GM12892 (cell line): Measurements from ENCODE around the gene C1RL.

Source experiments
- DNase-seq: peaks from one replicate; pipeline ENCODE4 v3.0.0; 2011; ENCODE audit not compliant: insufficient read length
- FAIRE-seq: peaks from 2 replicates; lab custom pipeline; 2011; peaks lifted over from hg19 to GRCh38; lab: Jason Lieb, UNC
- POLR2A ChIP-seq: IDR thresholded peaks from 2 replicates; pipeline ENCODE4 v1.6.1; 2011; ENCODE audit warnings: low read depth, low read length, control low read depth
- POLR2AphosphoS5 ChIP-seq: IDR thresholded peaks from 2 replicates; pipeline ENCODE4 v1.6.1; 2011; ENCODE audit warnings: low read depth, low read length, control low read depth
- TAF1 ChIP-seq: IDR thresholded peaks from 2 replicates; pipeline ENCODE4 v1.6.1; 2011; ENCODE audit warnings: low read depth, mild to moderate bottlenecking, control low read depth, low read length, borderline replicate concordance

The C1RL gene

GRCh38 chr12:7134396-7135166 is 25.6 kb upstream of the C1RL start:
- DNase-seq (no peak), FAIRE-seq (no peak)
- TF ChIP-seq POLR2A: no peak
- TF ChIP-seq POLR2AphosphoS5: no peak
- no peak for TF ChIP-seq TAF1

GRCh38 chr12:7131502-7131866 is 22.5 kb upstream of the C1RL start:
- no peak for FAIRE-seq
- DNase-seq: no peak
- TF ChIP-seq POLR2AphosphoS5: no peak
- TF ChIP-seq POLR2A: no peak
- no peak for TF ChIP-seq TAF1

- TF ChIP-seq POLR2AphosphoS5 (no peak), TAF1 (no peak), POLR2A (no peak)
- no peak for DNase-seq
- peak; percentile 92 for FAIRE-seq
Observed at GRCh38 chr12:7130701-7131501, 21.9 kb upstream of the C1RL start.

- no peak for TF ChIP-seq TAF1
- no peak for TF ChIP-seq POLR2A
- TF ChIP-seq POLR2AphosphoS5: no peak
- peak; percentile 97 for FAIRE-seq
Observed at GRCh38 chr12:7129872-7130691, 21.1 kb upstream of the C1RL start, which contains the start of gene CLSTN3. Gene CLSTN3 (plus strand): TSS chr12:7130371. CDS start chr12:7130649, 278 bp downstream.

GRCh38 chr12:7129287-7129871 is 20.4 kb upstream of the C1RL start:
- TF ChIP-seq TAF1 (no peak), POLR2AphosphoS5 (no peak), POLR2A (no peak)
- FAIRE-seq (no peak), DNase-seq (no peak)

More at GRCh38 chr12:7129872-7130691, 21.1 kb upstream of the C1RL start, which contains the start of gene CLSTN3:
- peak; percentile 100 for DNase-seq

- no peak for DNase-seq
- no peak for FAIRE-seq
- no peak for TF ChIP-seq POLR2AphosphoS5
- no peak for TF ChIP-seq TAF1
- TF ChIP-seq POLR2A: no peak
Observed at GRCh38 chr12:7128681-7129286, 19.8 kb upstream of the C1RL start, which contains the start of gene RBP5. Gene RBP5 (minus strand): TSS chr12:7128889. CDS start chr12:7128775, 114 bp downstream.

GRCh38 chr12:7127916-7128626 is 19.1 kb upstream of the C1RL start:
- FAIRE-seq (no peak), DNase-seq (no peak)
- TF ChIP-seq POLR2A (no peak), POLR2AphosphoS5 (no peak), TAF1 (no peak)

- no peak for DNase-seq
- no peak for FAIRE-seq
- TF ChIP-seq POLR2A: no peak
- no peak for TF ChIP-seq TAF1
- TF ChIP-seq POLR2AphosphoS5: no peak
Observed at GRCh38 chr12:7125632-7126227, 16.7 kb upstream of the C1RL start.

- DNase-seq (no peak), FAIRE-seq (no peak)
- TF ChIP-seq POLR2A: no peak
- no peak for TF ChIP-seq TAF1
- TF ChIP-seq POLR2AphosphoS5: no peak
Observed at GRCh38 chr12:7123806-7124522, 14.9 kb upstream of the C1RL start.
